HCT116 (cell line): ENCODE data around the gene DOCK1.

Source experiments
- EZH2 ChIP-seq: fragments of 200-600 bp; sonication (generic); IDR thresholded peaks from 2 replicates; pipeline ENCODE4 v1.6.1; 2017; ENCODE audit warnings: antibody characterized with exemption, mixed run types
- EZH2phosphoT487 ChIP-seq: fragments of 200-600 bp; IDR thresholded peaks from 2 replicates; pipeline ENCODE4 v1.6.1; 2018; ENCODE audit warnings: antibody characterized with exemption, borderline replicate concordance
- FOSL1 ChIP-seq: IDR thresholded peaks from 2 replicates; pipeline ENCODE4 v1.6.1; 2012; ENCODE audit warnings: low read depth
- POLR2A ChIP-seq: IDR thresholded peaks from 2 replicates; pipeline ENCODE4 v1.7.0; 2011; ENCODE audit warnings: borderline replicate concordance; ENCODE audit not compliant: insufficient read depth, insufficient read length; ENCODE audit errors: extremely low read depth
- POLR2AphosphoS5 ChIP-seq: IDR thresholded peaks from 2 replicates; pipeline ENCODE4 v1.6.1; 2011; ENCODE audit warnings: mild to moderate bottlenecking, low read depth, low read length, moderate library complexity
- REST ChIP-seq: IDR thresholded peaks from 2 replicates; pipeline ENCODE4 v1.6.1; 2012; ENCODE audit warnings: low read depth
- SP1 ChIP-seq: IDR thresholded peaks from 2 replicates; pipeline ENCODE4 v1.6.1; 2012; ENCODE audit warnings: low read depth
- ZNF274 ChIP-seq: fragments of 200-500 bp; sonication (Bioruptor generic); IDR thresholded peaks from 2 replicates; pipeline ENCODE4 v1.6.1; 2014; ENCODE audit warnings: mild to moderate bottlenecking, low read depth, low read length, inconsistent platforms
- TF ChIP-seq, protein P1 (sequence below), 3 experiments: fragments of 200-600 bp in 1 of 3; sonication (generic) in 1 of 3; IDR thresholded peaks in 2 of 3; conservative IDR thresholded peaks in 1 of 3; 2 replicates each; pipeline ENCODE4 v1.5.1; 2012 to 2017; ENCODE audit warnings: low read depth in 2 of 3, low read length in 2 of 3, antibody characterized with exemption in 1 of 3, borderline replicate concordance in 1 of 3, control low read depth in 1 of 3, mild to moderate bottlenecking in 1 of 3, mixed read lengths in 1 of 3, mixed run types in 1 of 3, moderate library complexity in 1 of 3; ENCODE audit not compliant: insufficient read depth in 1 of 3
- TF ChIP-seq, protein P2 (sequence below): IDR thresholded peaks from 2 replicates; pipeline ENCODE4 v1.6.1; 2011; ENCODE audit warnings: mild to moderate bottlenecking, low read length, moderate library complexity; ENCODE audit not compliant: insufficient replicate concordance; ENCODE audit errors: extremely low read depth

DNA sequence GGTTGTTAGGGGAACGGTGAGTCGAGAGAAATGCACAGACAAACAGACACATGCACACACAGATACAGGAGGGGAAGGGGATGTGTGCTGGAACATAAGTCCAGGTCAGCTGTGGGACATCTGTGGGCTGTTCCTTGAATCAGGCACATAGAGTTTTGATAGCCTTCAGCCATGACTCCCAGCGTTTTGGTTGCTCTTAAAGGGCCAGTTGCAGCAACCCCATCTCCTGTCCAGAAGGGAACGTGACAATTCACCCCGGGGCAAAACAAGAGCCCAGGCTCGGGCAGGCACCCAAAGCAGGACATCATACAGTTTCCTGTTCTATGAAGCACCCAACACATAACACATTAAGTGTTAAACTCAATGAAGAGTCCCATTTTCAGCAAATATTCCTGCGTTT is 281.6 kb downstream of the DOCK1 start:
- no peak for TF ChIP-seq EZH2
- TF ChIP-seq, protein P1, sequence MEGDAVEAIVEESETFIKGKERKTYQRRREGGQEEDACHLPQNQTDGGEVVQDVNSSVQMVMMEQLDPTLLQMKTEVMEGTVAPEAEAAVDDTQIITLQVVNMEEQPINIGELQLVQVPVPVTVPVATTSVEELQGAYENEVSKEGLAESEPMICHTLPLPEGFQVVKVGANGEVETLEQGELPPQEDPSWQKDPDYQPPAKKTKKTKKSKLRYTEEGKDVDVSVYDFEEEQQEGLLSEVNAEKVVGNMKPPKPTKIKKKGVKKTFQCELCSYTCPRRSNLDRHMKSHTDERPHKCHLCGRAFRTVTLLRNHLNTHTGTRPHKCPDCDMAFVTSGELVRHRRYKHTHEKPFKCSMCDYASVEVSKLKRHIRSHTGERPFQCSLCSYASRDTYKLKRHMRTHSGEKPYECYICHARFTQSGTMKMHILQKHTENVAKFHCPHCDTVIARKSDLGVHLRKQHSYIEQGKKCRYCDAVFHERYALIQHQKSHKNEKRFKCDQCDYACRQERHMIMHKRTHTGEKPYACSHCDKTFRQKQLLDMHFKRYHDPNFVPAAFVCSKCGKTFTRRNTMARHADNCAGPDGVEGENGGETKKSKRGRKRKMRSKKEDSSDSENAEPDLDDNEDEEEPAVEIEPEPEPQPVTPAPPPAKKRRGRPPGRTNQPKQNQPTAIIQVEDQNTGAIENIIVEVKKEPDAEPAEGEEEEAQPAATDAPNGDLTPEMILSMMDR (IDR thresholded peaks at IDR 0.05 in 2 of 3, conservative IDR thresholded peaks at IDR 0.05 in 1 of 3; ENCODE audit: borderline replicate concordance in 1 of 3, insufficient read depth in 1 of 3, low read depth in 2 of 3, low read length in 2 of 3): no peak
- TF ChIP-seq ZNF274: no peak
- TF ChIP-seq REST: no peak
- TF ChIP-seq POLR2A: no peak
- TF ChIP-seq POLR2AphosphoS5: no peak
- no peak for TF ChIP-seq EZH2phosphoT487
- TF ChIP-seq, protein P2, sequence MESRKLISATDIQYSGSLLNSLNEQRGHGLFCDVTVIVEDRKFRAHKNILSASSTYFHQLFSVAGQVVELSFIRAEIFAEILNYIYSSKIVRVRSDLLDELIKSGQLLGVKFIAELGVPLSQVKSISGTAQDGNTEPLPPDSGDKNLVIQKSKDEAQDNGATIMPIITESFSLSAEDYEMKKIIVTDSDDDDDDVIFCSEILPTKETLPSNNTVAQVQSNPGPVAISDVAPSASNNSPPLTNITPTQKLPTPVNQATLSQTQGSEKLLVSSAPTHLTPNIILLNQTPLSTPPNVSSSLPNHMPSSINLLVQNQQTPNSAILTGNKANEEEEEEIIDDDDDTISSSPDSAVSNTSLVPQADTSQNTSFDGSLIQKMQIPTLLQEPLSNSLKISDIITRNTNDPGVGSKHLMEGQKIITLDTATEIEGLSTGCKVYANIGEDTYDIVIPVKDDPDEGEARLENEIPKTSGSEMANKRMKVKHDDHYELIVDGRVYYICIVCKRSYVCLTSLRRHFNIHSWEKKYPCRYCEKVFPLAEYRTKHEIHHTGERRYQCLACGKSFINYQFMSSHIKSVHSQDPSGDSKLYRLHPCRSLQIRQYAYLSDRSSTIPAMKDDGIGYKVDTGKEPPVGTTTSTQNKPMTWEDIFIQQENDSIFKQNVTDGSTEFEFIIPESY: no peak
- TF ChIP-seq SP1: no peak
- TF ChIP-seq FOSL1: no peak
